Keratinocyte (primary cell): ENCODE results near the gene NCK2. TPM values are rescaled to one million over a fixed set of nuclear protein-coding genes. Genes with fewer than 3 reads are reported as not detected.

Source experiments
- DNase-seq: peaks from one replicate; pipeline ENCODE4 v3.0.0-alpha.2; 2011; ENCODE audit warnings: low read depth, missing footprints, low spot score
- FAIRE-seq: peaks from 2 replicates; lab custom pipeline; 2011; peaks lifted over from hg19 to GRCh38; lab: Jason Lieb, UNC
- H2AFZ ChIP-seq: 2 replicates; pipeline ENCODE4 v1.6.0; 2012; ENCODE audit warnings: low read length, control low read depth, inconsistent platforms; ENCODE audit not compliant: control insufficient read depth
- H3K27ac ChIP-seq: 2 replicates; pipeline ENCODE4 v1.5.1; 2011; ENCODE audit warnings: low read length; ENCODE audit not compliant: control insufficient read depth, insufficient read depth
- H3K27me3 ChIP-seq: 3 replicates; pipeline ENCODE4 v1.6.0; 2011; ENCODE audit warnings: low read length; ENCODE audit not compliant: control insufficient read depth, insufficient read depth; ENCODE audit errors: extremely low read depth
- H3K36me3 ChIP-seq, 2 experiments: 2 replicates in 1 of 2; 3 replicates in 1 of 2; pipeline ENCODE4 v1.5.1; 2011; ENCODE audit warnings: low read length in 2 of 2, mild to moderate bottlenecking in 1 of 2; ENCODE audit not compliant: control insufficient read depth in 2 of 2, insufficient read depth in 2 of 2; ENCODE audit errors: extremely low read depth in 1 of 2
- H3K4me1 ChIP-seq: 3 replicates; pipeline ENCODE4 v1.5.1; 2011; ENCODE audit warnings: low read length; ENCODE audit not compliant: control insufficient read depth, insufficient read depth; ENCODE audit errors: extremely low read depth
- H3K4me2 ChIP-seq: 3 replicates; pipeline ENCODE4 v1.6.0; 2011; ENCODE audit warnings: low read depth, low read length; ENCODE audit not compliant: control insufficient read depth, insufficient read depth; ENCODE audit errors: extremely low read depth
- H3K4me3 ChIP-seq, 3 experiments: fragments of 200-600 bp in 1 of 3; sonication (generic) in 1 of 3; 2 replicates in 2 of 3; 3 replicates in 1 of 3; pipeline ENCODE4 v1.5.1; 2011 to 2016; ENCODE audit warnings: low read length in 3 of 3, mild to moderate bottlenecking in 3 of 3, control low read depth in 2 of 3, inconsistent platforms in 1 of 3, low read depth in 1 of 3, mixed read lengths in 1 of 3, mixed run types in 1 of 3, moderate library complexity in 1 of 3; ENCODE audit not compliant: control insufficient read depth in 2 of 3, insufficient read depth in 2 of 3; ENCODE audit errors: extremely low read depth in 1 of 3
- H3K79me2 ChIP-seq: 2 replicates; pipeline ENCODE4 v1.6.0; 2012; ENCODE audit warnings: low read length; ENCODE audit not compliant: control insufficient read depth, insufficient read depth
- H3K9ac ChIP-seq: 3 replicates; pipeline ENCODE4 v1.6.0; 2011; ENCODE audit warnings: low read length; ENCODE audit not compliant: control insufficient read depth, insufficient read depth; ENCODE audit errors: extremely low read depth
- H3K9me1 ChIP-seq: 3 replicates; pipeline ENCODE4 v1.6.0; 2011; ENCODE audit warnings: low read length; ENCODE audit not compliant: control insufficient read depth, insufficient read depth; ENCODE audit errors: extremely low read depth
- H3K9me3 ChIP-seq: 2 replicates; pipeline ENCODE4 v1.5.1; 2012; ENCODE audit warnings: low read depth, low read length; ENCODE audit not compliant: control insufficient read depth
- H4K20me1 ChIP-seq: 3 replicates; pipeline ENCODE4 v1.6.0; 2011; ENCODE audit warnings: low read length; ENCODE audit not compliant: control insufficient read depth, insufficient read depth; ENCODE audit errors: extremely low read depth
- CTCF ChIP-seq, 3 experiments: IDR thresholded peaks in 1 of 3; conservative IDR thresholded peaks in 1 of 3; optimal IDR thresholded peaks in 1 of 3; 2 replicates in 2 of 3; 3 replicates in 1 of 3; pipeline versions ENCODE3 to v1.5.1; 2011; ENCODE audit warnings: low read length in 3 of 3, mild to moderate bottlenecking in 3 of 3, moderate library complexity in 2 of 3, control low read depth in 1 of 3, inconsistent platforms in 1 of 3; ENCODE audit not compliant: insufficient read depth in 2 of 3; ENCODE audit errors: extremely low read depth in 1 of 3
- EZH2 ChIP-seq: IDR thresholded peaks from one replicate; pipeline ENCODE4 v1.6.1; 2012; ENCODE audit warnings: inconsistent platforms, mild to moderate bottlenecking, low read length, moderate library complexity
- dilution Hi-C: fragments of 300-500 bp; cut with MboI; formaldehyde crosslinking; loops from one replicate; pipeline ENCODE4 v1.7.0; 2020; ENCODE audit warnings: low sequenced_read_pairs; ENCODE audit not compliant: extremely low pct_ligation_motif_present
- polyA plus RNA-seq, 5 experiments: library from polyadenylated mRNA; depleted of rRNA in 3 of 5; stranded (reverse) in 3 of 5; stranded (forward) in 1 of 5; unstranded in 1 of 5; fragments of >200 nt; gene quantifications; 1 replicate in 1 of 5; 2 replicates in 3 of 5; 3 replicates in 1 of 5; pipeline versions ENCODE4 v1.2.1 to v1.2.3, GENCODE V29; 2011 to 2012; ENCODE audit warnings: missing spikeins in 2 of 5, low read depth in 1 of 5, low replicate concordance in 1 of 5

NCK2 gene
- polyA plus RNA-seq, 1 donor (not counting 4 experiments of a cell fraction or from before 2014, with no cell fraction given) = 31.4 TPM

- DNase-seq = no peak
- TF ChIP-seq CTCF (optimal IDR thresholded peaks at IDR 0.05 in 1 of 3, IDR thresholded peaks at IDR 0.05 in 1 of 3, conservative IDR thresholded peaks at IDR 0.05 in 1 of 3; ENCODE audit: extremely low read depth in 1 of 3, insufficient read depth in 2 of 3, low read length in 3 of 3) (no peak), EZH2 (no peak)
These were observed 166.0 kb downstream of the NCK2 start for GRCh38 chr2:105910497-105911238.

GRCh38 chr2:105911425-105911824 is 166.7 kb downstream of the NCK2 start:
- TF ChIP-seq EZH2 = no peak
- TF ChIP-seq CTCF (optimal IDR thresholded peaks at IDR 0.05 in 1 of 3, IDR thresholded peaks at IDR 0.05 in 1 of 3, conservative IDR thresholded peaks at IDR 0.05 in 1 of 3; ENCODE audit: extremely low read depth in 1 of 3, insufficient read depth in 2 of 3, low read length in 3 of 3) = no peak
- Histone ChIP-seq H2AFZ (no peak overlapping the region), H3K36me3 (no peaks in the 10 kb centered on the region), H3K9me3 (peaks cover 4% of the 10 kb centered on the region), H3K9ac (no peak overlapping the region), H3K4me2 (no peak overlapping the region), H3K27ac (no peak overlapping the region), H3K4me1 (no peaks in the 10 kb centered on the region), H4K20me1 (no peaks in the 10 kb centered on the region), H3K27me3 (no peaks in the 10 kb centered on the region), H3K9me1 (no peaks in the 10 kb centered on the region), H3K79me2 (no peaks in the 10 kb centered on the region), H3K4me3 (no peak overlapping the region)
- FAIRE-seq (peak; percentile 56), DNase-seq (no peak)
- dilution Hi-C loops = no loop called here

More at GRCh38 chr2:105910497-105911238, 166.0 kb downstream of the NCK2 start:
- no peaks in the 10 kb centered on the region for H3K36me3 ChIP-seq
- no peaks in the 10 kb centered on the region for H3K79me2 ChIP-seq
- no peaks in the 10 kb centered on the region for H3K4me1 ChIP-seq
- H3K27ac ChIP-seq = no peak overlapping the region
- FAIRE-seq = no peak
- no peak overlapping the region for H3K9ac ChIP-seq
- H3K4me3 ChIP-seq = no peak overlapping the region
- dilution Hi-C loops = no loop called here
- no peak overlapping the region for H2AFZ ChIP-seq
- no peaks in the 10 kb centered on the region for H3K27me3 ChIP-seq
- no peaks in the 10 kb centered on the region for H3K9me1 ChIP-seq
- H3K9me3 ChIP-seq = peaks cover 4% of the 10 kb centered on the region
- no peak overlapping the region for H3K4me2 ChIP-seq
- H4K20me1 ChIP-seq = no peaks in the 10 kb centered on the region
